SK-N-SH treated with all-trans-retinoic acid at 6 μM for 48 hours (cell line): Measurements from ENCODE around the gene VPS35.
A peak's percentile ranks its signal among the peaks of the same experiment; 100 is the strongest.
"Not testable (repeated sequence)": the region's sequence is repeated elsewhere in the genome, so short reads cannot be mapped to it uniquely, and the experiment has no call there.

Experiments
- ATAC-seq: fragments of 200-7000 bp; cut with Tn5 transposase; 3 replicates; pipeline ENCODE4 v1.9.1; 2020; ENCODE audit warnings: mild to moderate bottlenecking, moderate library complexity
- ARNTL ChIP-seq: fragments of 450-650 bp; formaldehyde crosslinking; IDR thresholded peaks from 2 replicates; pipeline ENCODE4 v1.5.0; 2020; ENCODE audit warnings: low read depth, mild to moderate bottlenecking, moderate library complexity, borderline replicate concordance
- CSDC2 ChIP-seq: fragments of 250-450 bp; sonication (Bioruptor Pico); IDR thresholded peaks from 2 replicates; pipeline ENCODE4 v1.5.0; 2020; ENCODE audit warnings: mild to moderate bottlenecking, moderate library complexity
- CSRNP3 ChIP-seq: fragments of 250-450 bp; sonication (Bioruptor Pico); IDR thresholded peaks from 2 replicates; pipeline ENCODE4 v1.5.1; 2021; ENCODE audit warnings: mild to moderate bottlenecking, moderate library complexity
- ESRRG ChIP-seq: fragments of 250-450 bp; sonication (Bioruptor Pico); IDR thresholded peaks from 2 replicates; pipeline ENCODE4 v1.6.1; 2021; ENCODE audit warnings: mild to moderate bottlenecking
- GLIS3 ChIP-seq: fragments of 250-450 bp; sonication (Bioruptor Pico); IDR thresholded peaks from 2 replicates; pipeline ENCODE4 v1.5.0; 2020; ENCODE audit warnings: mild to moderate bottlenecking, moderate library complexity
- OSR1 ChIP-seq: fragments of 250-450 bp; sonication (Bioruptor Pico); IDR thresholded peaks from 2 replicates; pipeline ENCODE4 v1.8.0; 2022; ENCODE audit warnings: moderate library complexity, mild to moderate bottlenecking, inconsistent platforms
- PATZ1 ChIP-seq: fragments of 250-450 bp; sonication (Bioruptor Pico); IDR thresholded peaks from 2 replicates; pipeline ENCODE4 v1.8.0; 2020; ENCODE audit warnings: mild to moderate bottlenecking, moderate library complexity, borderline replicate concordance
- POU6F1 ChIP-seq: fragments of 250-450 bp; sonication (Bioruptor Pico); IDR thresholded peaks from 2 replicates; pipeline ENCODE4 v1.8.0; 2021; ENCODE audit warnings: low read depth, mild to moderate bottlenecking, moderate library complexity, borderline replicate concordance
- PPARA ChIP-seq: fragments of 250-450 bp; sonication (Bioruptor Pico); IDR thresholded peaks from 2 replicates; pipeline ENCODE4 v1.5.0; 2020; ENCODE audit warnings: mild to moderate bottlenecking, borderline replicate concordance
- RARB ChIP-seq: fragments of 250-450 bp; sonication (Bioruptor Pico); IDR thresholded peaks from 2 replicates; pipeline ENCODE4 v1.8.0; 2021; ENCODE audit warnings: mild to moderate bottlenecking, moderate library complexity
- SNAI2 ChIP-seq: fragments of 250-450 bp; sonication (Bioruptor Pico); IDR thresholded peaks from 2 replicates; pipeline ENCODE4 v1.5.0; 2020; ENCODE audit warnings: mild to moderate bottlenecking, moderate library complexity
- TOX ChIP-seq: fragments of 250-450 bp; sonication (Bioruptor Pico); IDR thresholded peaks from 2 replicates; pipeline ENCODE4 v1.8.0; 2021; ENCODE audit warnings: mild to moderate bottlenecking, moderate library complexity, borderline replicate concordance
- TSHZ2 ChIP-seq: fragments of 250-450 bp; sonication (Bioruptor Pico); IDR thresholded peaks from 2 replicates; pipeline ENCODE4 v1.5.0; 2020; ENCODE audit warnings: mild to moderate bottlenecking, moderate library complexity
- ZFP3 ChIP-seq: fragments of 250-450 bp; sonication (Bioruptor Pico); IDR thresholded peaks from 2 replicates; pipeline ENCODE4 v1.5.0; 2020; ENCODE audit warnings: mild to moderate bottlenecking, moderate library complexity
- ZNF565 ChIP-seq: fragments of 450-650 bp; formaldehyde crosslinking; conservative IDR thresholded peaks from 2 replicates; pipeline ENCODE4 v1.5.0; 2020; ENCODE audit warnings: low read depth, mild to moderate bottlenecking, moderate library complexity
- ZNF70 ChIP-seq: fragments of 450-650 bp; formaldehyde crosslinking; IDR thresholded peaks from 2 replicates; pipeline ENCODE4 v1.5.0; 2020; ENCODE audit warnings: mild to moderate bottlenecking, moderate library complexity
- ZNF8 ChIP-seq: fragments of 450-650 bp; formaldehyde crosslinking; IDR thresholded peaks from 2 replicates; pipeline ENCODE4 v1.5.0; 2020; ENCODE audit warnings: mild to moderate bottlenecking, moderate library complexity

Gene VPS35

GRCh38 chr16:46629331-46630219 is 59.4 kb downstream of the VPS35 start:
- TF ChIP-seq PPARA (no peak), CSDC2 (no peak), PATZ1 (CRISPR knock-in tag) (no peak), RARB (CRISPR knock-in tag) (no peak), GLIS3 (CRISPR knock-in tag) (no peak), POU6F1 (CRISPR knock-in tag) (no peak), OSR1 (CRISPR knock-in tag) (no peak), CSRNP3 (CRISPR knock-in tag) (no peak), TSHZ2 (CRISPR knock-in tag) (no peak), ZNF8 (CRISPR knock-in tag) (no peak), SNAI2 (CRISPR knock-in tag) (no peak), ARNTL (no peak), ESRRG (CRISPR knock-in tag) (no peak)
- ATAC-seq: peak; percentile 82

- ATAC-seq: no peak
- TF ChIP-seq POU6F1 (CRISPR knock-in tag) (no peak), ZNF565 (CRISPR knock-in tag) (no peak), TOX (no peak), CSDC2 (no peak), PPARA (no peak), ESRRG (CRISPR knock-in tag) (no peak), ZNF70 (CRISPR knock-in tag) (no peak), OSR1 (CRISPR knock-in tag) (no peak), ZNF8 (CRISPR knock-in tag) (no peak), ZFP3 (CRISPR knock-in tag) (no peak)
Observed at GRCh38 chr16:46627746-46628145, 61.2 kb downstream of the VPS35 start.

GRCh38 chr16:46626681-46627080 is 62.3 kb downstream of the VPS35 start:
- ATAC-seq: not testable (repeated sequence)

- not testable (repeated sequence) for ATAC-seq
Observed at GRCh38 chr16:46624862-46625261, 64.1 kb downstream of the VPS35 start.

- ATAC-seq: not testable (repeated sequence)
Observed at GRCh38 chr16:46623707-46624106, 65.3 kb downstream of the VPS35 start.

GRCh38 chr16:46623246-46623645 is 65.7 kb downstream of the VPS35 start:
- peak; percentile 45 for ATAC-seq
